Mucosa of rectum (tissue), 2 donors: ENCODE measurements around the gene ARHGAP27.

Experiments used
- H3K27ac ChIP-seq, 2 donors: one replicate each; pipeline ENCODE4 v1.7.0; 2013; ENCODE audit warnings: inconsistent platforms in 2 of 2, low read depth in 2 of 2, low read length in 2 of 2
- H3K27me3 ChIP-seq, 2 donors: one replicate each; pipeline ENCODE4 v1.7.0; 2013; ENCODE audit warnings: low read length in 2 of 2; ENCODE audit not compliant: control insufficient read depth in 2 of 2, insufficient read depth in 2 of 2
- H3K36me3 ChIP-seq, 2 donors: one replicate each; pipeline ENCODE4 v1.7.0; 2013; ENCODE audit warnings: low read length in 2 of 2; ENCODE audit not compliant: control insufficient read depth in 2 of 2, insufficient read depth in 2 of 2
- H3K4me1 ChIP-seq, 2 donors: one replicate each; pipeline ENCODE4 v1.7.0; 2013; ENCODE audit warnings: low read length in 2 of 2, mild to moderate bottlenecking in 1 of 2; ENCODE audit not compliant: control insufficient read depth in 2 of 2, insufficient read depth in 2 of 2
- H3K4me3 ChIP-seq, 2 donors: one replicate each; pipeline ENCODE4 v1.7.0; 2013; ENCODE audit warnings: low read length in 2 of 2
- H3K9ac ChIP-seq, 2 donors: one replicate each; pipeline ENCODE4 v1.7.0; 2013; ENCODE audit warnings: low read length in 2 of 2, low read depth in 1 of 2, mild to moderate bottlenecking in 1 of 2
- H3K9me3 ChIP-seq, 2 donors: one replicate each; pipeline ENCODE4 v1.7.0; 2013; ENCODE audit warnings: low read length in 2 of 2; ENCODE audit not compliant: control insufficient read depth in 2 of 2
- donor health status: healthy.
- donor health status: Normal muscosa, but diverticular disease.

Gene ARHGAP27

DNA sequence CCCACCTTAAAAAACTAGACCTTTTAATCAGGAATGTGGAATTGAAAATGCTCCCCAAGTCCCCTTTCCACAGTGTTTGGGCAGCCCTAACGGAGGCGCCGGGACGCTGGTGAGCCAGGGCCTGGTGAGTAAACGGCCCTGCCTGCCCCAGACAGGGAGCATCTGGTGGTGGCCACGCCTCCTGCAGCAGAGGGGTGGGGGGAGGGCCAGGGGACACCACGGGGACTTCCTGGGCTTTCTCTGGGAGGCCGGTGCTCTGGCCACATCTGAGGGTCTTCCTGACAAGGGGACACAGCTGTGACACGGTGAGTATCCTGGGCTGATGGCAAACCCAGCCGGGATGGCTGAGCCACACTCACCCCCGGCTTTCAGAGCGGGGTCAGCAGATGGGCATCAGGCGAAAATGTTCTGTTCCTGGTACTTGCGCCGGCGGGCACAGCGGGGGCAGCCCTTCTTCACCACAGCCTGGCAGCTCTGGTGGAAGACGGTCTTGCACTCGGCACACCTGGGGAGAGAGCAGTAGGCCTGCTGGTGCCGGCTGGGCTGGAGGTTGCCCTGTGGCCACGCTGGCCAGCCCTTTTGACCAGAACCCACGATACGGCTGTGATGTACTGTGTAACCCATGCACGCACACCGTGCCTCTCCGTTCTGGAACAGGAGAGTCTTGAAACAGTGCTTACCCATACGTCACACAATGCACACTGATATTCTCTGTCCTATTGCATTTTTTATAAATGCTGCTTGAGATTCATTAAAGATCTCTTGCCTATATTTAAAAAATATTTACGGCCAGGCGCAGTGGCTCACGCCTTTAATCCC, 5.0 kb upstream of the ARHGAP27 start:
- Histone ChIP-seq H3K36me3 (peaks cover 5 to 25% of the 10 kb centered on the region in 2 donors), H3K9ac (no peak overlapping the region), H3K4me1 (peaks cover 13 to 16% of the 10 kb centered on the region in 2 donors), H3K27me3 (no peaks in the 10 kb centered on the region), H3K27ac (no peak overlapping the region), H3K9me3 (no peaks in the 10 kb centered on the region), H3K4me3 (no peak overlapping the region)

DNA sequence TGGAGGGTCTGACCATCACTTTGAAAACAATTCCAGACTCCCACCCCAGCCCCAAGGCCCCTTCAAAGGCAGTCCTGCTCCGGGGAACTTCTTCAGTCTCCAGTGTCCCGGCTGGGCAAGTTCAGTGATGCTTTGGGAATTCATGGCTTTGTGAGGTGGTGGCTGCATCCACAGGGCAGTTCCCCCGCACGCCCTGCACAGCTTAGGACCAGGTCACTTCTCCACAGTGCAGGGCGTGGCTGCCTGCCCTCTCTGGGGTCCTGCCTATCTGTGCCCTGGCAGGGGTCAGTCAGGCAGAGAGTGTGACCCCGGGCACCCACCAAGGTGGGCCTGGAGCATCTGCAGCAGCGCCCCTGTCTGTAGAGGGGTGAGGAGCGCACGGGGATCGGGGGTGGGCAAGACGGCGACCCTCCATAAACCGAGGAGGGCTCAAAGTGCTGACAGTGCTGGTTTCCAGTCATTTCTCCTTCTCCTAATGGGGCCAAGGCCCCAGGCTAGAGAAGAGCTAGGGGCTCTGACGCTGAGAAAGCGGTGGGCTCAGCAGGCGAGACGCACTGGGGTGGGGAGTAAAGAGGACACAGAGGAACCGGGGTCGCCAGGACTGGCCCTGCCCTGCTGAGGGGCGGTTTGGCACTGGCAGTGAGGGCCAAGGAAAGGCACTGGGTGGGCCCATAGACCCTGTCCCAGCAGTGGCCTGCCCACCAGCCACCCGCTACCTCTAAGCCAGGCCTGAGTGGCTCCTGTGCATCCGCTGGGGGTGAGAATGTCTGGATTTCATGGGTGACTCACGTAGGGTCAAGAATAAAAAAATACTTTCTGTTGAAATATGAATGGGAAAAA, 4.2 kb upstream of the ARHGAP27 start:
- Histone ChIP-seq H3K36me3 (peaks cover 5 to 25% of the 10 kb centered on the region in 2 donors), H3K4me3 (no peak overlapping the region), H3K9ac (no peak overlapping the region), H3K4me1 (peaks cover 13 to 16% of the 10 kb centered on the region in 2 donors), H3K9me3 (no peaks in the 10 kb centered on the region), H3K27me3 (no peaks in the 10 kb centered on the region), H3K27ac (no peak overlapping the region)

DNA sequence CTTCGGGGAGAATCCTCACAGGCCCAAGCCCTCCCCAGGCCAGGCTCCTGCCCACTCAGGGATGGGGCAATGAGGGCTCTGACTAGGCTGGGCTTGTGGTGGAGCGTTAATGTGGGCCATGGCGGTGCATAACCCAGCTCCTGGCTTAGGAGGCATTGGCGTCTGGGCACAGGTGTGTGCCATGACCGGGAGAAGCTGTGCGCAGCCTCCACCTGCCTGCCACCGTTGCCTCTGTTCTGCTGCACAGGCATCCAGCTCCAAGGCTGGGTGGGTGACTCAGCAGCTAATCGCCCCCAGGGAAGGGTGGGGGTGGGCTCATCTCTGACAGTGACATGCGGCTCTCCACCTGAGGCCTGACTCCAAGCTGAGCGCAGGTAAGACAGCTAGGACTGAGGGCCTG, 3.5 kb upstream of the ARHGAP27 start:
- Histone ChIP-seq H3K27ac (no peak overlapping the region), H3K9ac (no peak overlapping the region), H3K4me1 (peaks cover 17% of the 10 kb centered on the region in 2 donors), H3K27me3 (no peaks in the 10 kb centered on the region), H3K4me3 (no peak overlapping the region), H3K36me3 (peaks cover 5 to 25% of the 10 kb centered on the region in 2 donors), H3K9me3 (no peaks in the 10 kb centered on the region)

DNA sequence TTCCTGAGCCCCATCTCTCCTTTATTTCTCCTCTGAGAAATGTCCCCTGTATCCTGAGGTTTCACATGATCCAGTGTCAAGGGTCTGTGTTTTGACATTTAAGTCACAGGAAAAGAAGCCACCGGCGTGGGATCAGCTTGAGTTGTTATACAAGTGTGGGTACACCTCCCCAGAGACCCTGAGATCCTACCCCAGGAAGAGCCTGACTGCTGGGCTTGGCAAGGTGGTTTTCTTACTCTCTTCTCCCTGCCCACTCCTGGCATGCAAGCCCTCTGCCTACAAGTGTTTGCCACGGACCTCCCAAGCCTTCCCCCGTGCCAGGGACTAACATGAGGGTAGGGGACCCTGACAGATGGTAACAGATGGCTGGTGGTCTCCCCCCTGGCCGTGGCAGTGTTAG, 2.8 kb upstream of the ARHGAP27 start:
- H3K27ac ChIP-seq, result no peak overlapping the region
- no peak overlapping the region for H3K9ac ChIP-seq
- no peak overlapping the region for H3K4me3 ChIP-seq
- no peaks in the 10 kb centered on the region for H3K27me3 ChIP-seq
- H3K36me3 ChIP-seq, result peaks cover 5 to 25% of the 10 kb centered on the region in 2 donors
- H3K4me1 ChIP-seq, result peaks cover 21 to 22% of the 10 kb centered on the region in 2 donors
- no peaks in the 10 kb centered on the region for H3K9me3 ChIP-seq

DNA sequence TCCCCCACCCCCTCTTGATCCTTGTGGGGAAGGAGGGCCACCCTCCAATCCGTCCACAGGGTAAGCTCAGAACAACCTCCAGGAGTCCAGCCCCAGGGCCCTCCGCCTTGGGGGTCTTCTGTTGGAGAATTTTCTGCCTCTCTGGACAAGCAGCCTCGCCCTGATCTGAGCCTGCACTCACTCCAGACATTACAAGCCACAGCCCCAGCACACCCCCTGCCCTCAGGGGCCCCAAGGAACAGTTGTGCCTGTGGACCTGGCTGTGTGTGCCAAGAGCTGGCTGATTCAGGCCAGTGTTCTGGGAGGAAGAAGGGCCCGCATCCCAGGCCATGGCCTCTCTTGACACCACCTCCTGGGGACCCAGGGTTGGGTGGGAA, 477 bp upstream of the ARHGAP27 start:
- peak overlapping the region; percentile 91 to 92 for H3K27ac ChIP-seq
- H3K4me1 ChIP-seq, result peaks cover 21 to 22% of the 10 kb centered on the region in 2 donors
- H3K27me3 ChIP-seq, result no peaks in the 10 kb centered on the region

DNA sequence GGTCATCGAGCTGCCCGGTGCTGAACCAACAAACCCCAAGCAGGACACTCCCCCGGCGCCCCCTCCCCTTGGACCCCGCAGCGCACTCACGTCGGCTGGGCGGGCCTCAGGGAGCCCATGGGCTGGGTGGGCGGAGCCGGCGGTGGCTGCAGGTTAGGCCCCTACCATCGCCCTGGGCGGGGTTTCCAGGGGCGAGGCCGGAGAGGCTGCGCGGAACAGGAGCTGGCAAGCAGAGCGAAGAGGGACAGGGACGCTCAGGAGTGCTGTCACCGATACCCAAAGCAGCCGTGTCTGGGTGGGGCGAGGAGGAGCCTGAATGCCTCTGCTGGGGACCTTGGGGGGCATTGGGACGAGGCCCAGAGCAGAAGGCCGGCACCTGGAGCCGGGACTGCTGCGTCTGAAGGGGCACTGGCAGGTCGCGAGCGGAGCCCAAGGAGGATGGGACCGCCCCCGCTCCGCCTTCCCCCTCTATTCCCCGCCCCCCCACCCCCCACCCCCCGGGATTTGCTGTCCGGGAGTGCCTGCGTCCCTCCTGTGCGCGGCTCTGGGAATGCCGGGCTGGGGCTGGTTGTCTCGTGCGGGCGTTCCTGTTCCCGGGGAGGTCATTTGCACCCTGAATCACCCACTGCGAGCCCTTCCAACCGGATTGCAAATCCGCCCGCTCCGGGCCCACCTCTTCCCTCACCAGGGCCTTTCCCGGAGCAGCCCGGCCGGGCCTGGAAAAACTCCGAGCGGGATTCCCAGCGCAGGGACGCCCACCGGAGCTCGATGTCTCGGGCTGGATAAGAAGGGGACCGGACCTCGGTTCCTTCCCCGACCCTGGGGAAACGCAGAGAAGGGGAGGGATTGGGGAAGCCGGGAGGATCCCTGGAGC, 902 bp downstream of the ARHGAP27 start:
- Histone ChIP-seq H3K27me3 (no peaks in the 10 kb centered on the region), H3K27ac (peak overlapping the region; percentile 91 to 92), H3K9me3 (no peaks in the 10 kb centered on the region), H3K4me1 (peaks cover 28 to 30% of the 10 kb centered on the region in 2 donors), H3K4me3 (peak overlapping the region; percentile 75), H3K9ac (peak overlapping the region; percentile 85 to 87), H3K36me3 (peaks cover 0 to 13% of the 10 kb centered on the region in 2 donors)

More for the DNA sequence above, 477 bp upstream of the ARHGAP27 start:
- Histone ChIP-seq H3K36me3 (peaks cover 5 to 19% of the 10 kb centered on the region in 2 donors), H3K4me3 (peak overlapping the region in 1 of 2 donors; percentile 35), H3K9me3 (no peaks in the 10 kb centered on the region), H3K9ac (peak overlapping the region in 1 of 2 donors; percentile 68)

DNA sequence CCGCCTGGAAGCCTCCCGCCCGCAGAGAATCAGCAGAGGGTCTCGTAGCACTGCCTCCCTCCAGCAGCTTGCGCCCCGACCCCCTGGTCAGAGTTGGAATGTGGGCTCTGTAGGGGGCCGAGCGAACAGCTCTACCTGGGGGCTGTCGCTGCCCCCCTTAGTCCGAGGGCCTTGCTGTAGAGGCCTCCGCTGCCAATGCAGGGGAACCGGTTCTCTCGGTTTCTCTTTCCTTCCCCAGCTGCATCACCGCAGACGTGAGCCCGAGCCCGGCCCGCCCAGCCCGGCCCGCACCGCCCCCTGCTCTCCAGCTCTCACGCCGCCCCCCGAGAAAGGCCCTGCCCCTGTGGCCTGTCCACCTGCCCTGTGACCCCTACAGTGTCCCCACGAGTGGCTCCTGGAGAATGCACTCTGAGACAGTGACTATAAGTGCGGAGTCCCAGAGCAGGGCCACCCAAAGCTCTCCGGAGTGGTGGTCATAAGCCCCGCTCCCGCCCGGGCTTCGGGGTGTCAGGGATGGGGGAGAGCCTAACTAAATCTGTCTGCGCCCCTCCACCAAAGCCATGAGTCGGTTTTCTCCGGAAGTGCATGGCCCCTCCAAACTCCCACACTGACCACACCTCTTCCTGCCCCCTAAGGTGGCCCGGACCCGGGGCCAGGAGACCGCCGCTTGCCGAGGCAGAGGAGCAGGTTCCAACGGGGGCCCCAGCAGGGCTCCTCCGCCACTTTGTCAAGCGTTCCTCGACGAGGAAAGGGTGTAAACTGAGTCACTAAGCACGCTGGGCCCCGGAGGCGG, 1.7 kb downstream of the ARHGAP27 start:
- peak overlapping the region; percentile 77 to 78 for H3K9ac ChIP-seq
- no peaks in the 10 kb centered on the region for H3K27me3 ChIP-seq
- H3K27ac ChIP-seq, result peak overlapping the region; percentile 88 to 91
- H3K9me3 ChIP-seq, result no peaks in the 10 kb centered on the region
- H3K4me1 ChIP-seq, result peaks cover 35 to 38% of the 10 kb centered on the region in 2 donors
- H3K36me3 ChIP-seq, result peaks cover 0 to 5% of the 10 kb centered on the region in 2 donors
- peak overlapping the region; percentile 75 for H3K4me3 ChIP-seq

DNA sequence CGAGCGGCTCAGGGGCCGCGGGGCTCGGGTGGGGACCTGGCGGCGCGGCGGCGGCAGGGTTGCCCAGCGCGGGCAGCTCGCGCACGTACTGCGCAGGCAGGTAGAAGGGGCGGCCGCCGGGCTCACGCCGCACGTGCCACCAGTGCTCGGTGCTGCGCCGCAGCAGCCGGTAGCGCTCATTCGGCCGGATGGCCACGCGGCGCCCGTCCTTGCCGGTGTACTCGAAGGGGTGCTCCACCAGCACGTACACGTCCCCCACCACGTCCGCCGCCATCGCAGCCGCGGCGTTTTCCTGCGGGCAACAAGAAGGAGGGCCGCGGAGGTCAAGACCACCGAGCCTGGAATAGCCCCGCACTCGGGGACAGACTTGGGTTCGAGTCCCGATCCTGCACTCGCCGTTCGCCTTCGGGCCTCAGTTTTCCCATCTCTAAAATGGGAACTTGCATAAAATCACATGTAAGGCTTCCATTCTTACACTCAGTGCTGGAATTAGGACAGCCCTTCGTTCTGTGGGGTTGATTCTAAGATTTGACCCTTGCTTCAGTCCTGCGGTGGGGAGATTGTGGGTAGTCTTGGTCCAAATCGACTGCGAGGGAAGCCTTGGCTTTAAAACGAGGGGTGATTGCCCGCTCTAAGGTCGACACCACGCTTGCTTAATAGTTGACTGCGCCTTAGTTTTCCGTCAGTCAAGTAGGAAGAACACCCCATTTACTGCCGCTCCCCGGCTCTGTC, 2.5 kb downstream of the ARHGAP27 start:
- Histone ChIP-seq H3K9ac (peak overlapping the region; percentile 47 to 78), H3K36me3 (no peaks in the 10 kb centered on the region), H3K4me3 (peak overlapping the region; percentile 10 to 75), H3K27me3 (no peaks in the 10 kb centered on the region), H3K4me1 (peaks cover 38 to 41% of the 10 kb centered on the region in 2 donors), H3K9me3 (no peaks in the 10 kb centered on the region), H3K27ac (peak overlapping the region; percentile 48 to 88)
